HT1080 (cell line): ENCODE results near the gene RBBP8NL. TPM values are rescaled to one million over a fixed set of nuclear protein-coding genes. Genes with fewer than 3 reads are reported as not detected.
"Not testable (repeated sequence)": the region's sequence is repeated elsewhere in the genome, so short reads cannot be mapped to it uniquely, and the experiment has no call there.

ENCODE experiments used
- DNase-seq: peaks from one replicate; pipeline ENCODE4 v3.0.0-alpha.2; 2015; ENCODE audit warnings: low read depth
- total RNA-seq: library from RNA; depleted of rRNA; stranded (reverse); fragments of >200 nt; shearing (Covaris generic); gene quantifications from 2 replicates; pipeline ENCODE4 v1.2.3, GENCODE V29; 2014

RBBP8NL gene
- total RNA-seq, 1 experiment from 2014 or later: not detected

- DNase-seq: no peak
These were observed 18.4 kb upstream of the RBBP8NL start for GRCh38 chr20:62445553-62446340.

DNA sequence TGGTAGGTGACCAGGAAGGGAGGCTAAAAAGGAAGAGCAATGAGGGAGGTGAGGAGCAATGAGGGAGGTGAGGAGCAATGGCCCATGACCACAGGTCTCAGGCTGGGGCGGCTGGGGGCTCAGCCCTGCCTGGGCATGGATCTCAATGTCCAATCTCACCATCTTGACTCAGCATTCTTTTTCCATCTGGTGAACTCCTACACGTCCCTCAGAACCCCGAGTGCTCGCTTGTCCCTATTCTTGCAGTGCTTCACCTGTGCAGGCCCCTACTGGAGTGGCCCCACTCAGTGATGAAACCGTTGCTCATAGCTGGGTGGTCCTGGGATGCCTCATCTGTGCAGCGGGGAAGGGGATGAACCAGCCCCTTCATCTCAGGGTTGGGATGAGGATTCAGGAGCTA, 16.9 kb upstream of the RBBP8NL start:
- DNase-seq: no peak

- DNase-seq: no peak
These were observed 14.7 kb upstream of the RBBP8NL start for GRCh38 chr20:62441987-62442539.

GRCh38 chr20:62439218-62439617, 11.9 kb upstream of the RBBP8NL start:
- no peak for DNase-seq

DNA sequence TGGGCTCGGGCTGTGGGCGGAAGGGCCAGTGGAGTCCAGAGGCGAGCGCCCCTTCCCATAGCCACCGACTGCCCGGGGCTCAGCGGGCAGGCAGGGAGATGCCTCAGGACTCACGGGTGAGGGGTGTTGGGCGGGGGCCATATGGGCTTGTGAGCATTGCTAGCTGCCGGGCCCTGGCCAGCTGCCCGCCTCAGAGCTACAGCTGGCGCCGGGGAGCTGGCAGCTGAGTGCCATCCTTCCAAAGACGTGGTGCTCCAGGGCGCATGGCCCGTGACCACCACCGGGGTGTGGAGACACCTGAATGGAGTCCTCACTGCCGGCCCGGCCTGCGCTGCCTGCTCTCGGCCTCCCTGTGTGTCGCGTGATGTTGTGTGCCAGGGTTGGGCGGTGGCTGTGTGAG, 10.6 kb upstream of the RBBP8NL start:
- no peak for DNase-seq

- no peak for DNase-seq
These were observed 10.2 kb upstream of the RBBP8NL start for GRCh38 chr20:62437496-62437895.

DNA sequence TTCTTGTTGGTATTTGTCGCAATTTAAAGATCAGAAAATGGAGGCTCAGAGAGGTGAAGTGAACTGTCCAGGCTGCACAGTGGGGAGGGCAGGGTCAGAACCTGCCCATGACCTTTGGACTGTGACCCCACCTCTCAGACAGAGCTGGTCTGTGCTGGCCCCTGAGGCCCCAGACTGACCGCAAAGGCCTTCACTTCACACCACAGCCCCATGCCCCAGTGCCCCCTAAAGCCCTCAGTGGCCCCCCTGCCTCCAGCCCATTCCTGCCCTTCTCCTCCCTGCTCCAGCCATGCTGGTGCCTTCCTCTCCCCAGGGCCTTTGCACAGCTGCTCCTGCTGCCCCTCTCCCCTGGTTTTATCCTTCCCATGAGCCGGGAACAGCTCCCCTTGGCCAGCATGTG, 9.4 kb upstream of the RBBP8NL start:
- DNase-seq: no peak

DNA sequence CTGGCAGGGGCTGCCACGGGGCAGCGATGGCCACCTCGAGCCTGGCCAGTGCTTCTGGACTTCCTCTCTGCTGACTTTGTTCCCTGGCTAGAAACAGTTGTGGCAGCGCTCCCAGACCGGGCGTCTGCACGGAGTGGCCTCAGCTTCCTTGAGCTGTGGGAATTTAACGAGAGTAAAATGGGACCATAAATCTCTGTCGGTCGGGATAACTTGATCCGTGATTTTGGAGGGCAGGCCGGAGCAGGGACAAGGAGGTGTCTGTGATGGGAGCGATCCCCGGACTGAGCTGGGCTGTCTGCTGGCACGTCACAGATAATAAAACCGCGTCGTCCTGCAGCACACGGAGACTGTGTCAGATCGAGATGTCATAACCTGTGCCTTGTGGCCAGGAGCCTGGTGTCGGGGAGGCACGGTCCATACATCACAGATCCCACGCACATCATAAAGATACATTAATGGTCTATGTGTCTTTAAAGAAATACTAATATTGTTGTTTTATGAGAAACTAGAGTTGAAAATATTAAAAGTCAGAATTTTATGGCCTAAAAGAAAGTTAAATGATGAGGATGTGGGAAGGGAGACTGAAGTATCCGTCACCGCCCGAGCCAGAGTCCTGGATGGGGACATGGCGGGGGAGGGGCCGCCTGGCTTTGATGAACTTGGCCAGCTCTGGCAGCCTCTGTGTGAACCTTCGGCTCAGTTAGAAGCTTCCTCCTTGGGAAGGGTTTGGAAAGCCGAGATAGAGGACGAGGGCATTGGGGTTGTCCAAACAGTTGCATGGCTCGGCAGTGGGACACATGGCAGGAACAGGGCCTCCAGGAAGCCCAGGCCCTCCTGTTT, 6.5 kb upstream of the RBBP8NL start:
- DNase-seq: no peak

DNA sequence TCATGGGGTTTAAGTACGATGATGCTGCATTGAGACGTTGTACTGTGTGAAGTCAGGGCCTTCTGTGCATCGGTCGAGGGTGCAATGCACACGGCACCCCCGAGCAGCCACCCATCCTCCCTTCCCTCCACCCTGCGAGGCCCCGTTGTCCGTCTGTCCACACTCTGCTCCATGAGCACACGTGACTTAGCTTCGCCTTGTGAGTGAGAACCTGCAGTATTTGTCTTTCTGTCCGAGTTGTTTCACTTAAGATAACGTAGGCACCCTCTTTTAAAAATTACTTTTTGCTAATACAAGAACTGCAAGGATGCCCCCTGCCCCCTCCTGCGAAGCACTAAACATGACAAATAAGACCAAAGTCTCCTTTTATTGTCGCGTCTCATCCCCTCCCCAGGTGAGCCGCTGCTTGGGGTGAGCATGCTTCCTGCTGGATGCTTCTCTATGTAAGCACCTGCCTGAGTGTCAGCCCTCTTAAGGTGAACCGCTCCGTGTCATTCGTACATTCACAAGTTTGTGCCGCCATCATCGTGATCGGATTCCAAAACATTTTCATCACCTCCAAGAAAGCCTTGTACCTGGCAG, 3.6 kb upstream of the RBBP8NL start:
- no peak for DNase-seq

DNA sequence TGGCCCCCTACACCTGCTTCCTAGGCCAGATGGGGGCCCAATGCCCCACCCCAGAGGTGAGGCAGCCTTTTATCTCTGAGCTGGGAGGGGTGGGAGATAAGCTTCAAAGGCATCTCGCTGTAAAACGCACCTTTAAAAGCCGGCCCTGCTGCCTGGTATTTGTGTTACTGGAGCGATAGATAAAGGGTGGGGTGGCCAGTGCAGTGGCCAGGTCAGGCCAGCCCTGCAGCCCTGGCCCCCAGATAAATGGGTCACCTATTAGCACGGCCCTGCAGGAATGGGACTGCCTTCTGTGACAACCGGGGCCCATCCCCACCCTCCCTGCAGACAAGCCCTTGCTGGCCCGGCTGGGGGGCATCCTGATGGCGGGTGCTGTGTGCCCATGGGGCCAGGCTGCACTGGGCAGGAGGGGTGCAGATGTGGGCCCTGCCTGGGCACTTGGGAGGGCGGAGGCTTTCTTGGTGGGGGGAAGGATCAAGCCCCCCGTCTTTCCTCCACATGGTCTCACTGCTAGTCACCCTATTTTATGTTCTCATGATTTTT, 3.0 kb upstream of the RBBP8NL start:
- DNase-seq: no peak

- DNase-seq: no peak
These were observed 2.3 kb upstream of the RBBP8NL start for GRCh38 chr20:62429455-62430310.

GRCh38 chr20:62428396-62429295, 1.3 kb upstream of the RBBP8NL start:
- no peak for DNase-seq

GRCh38 chr20:62428002-62428372, 648 bp upstream of the RBBP8NL start:
- no peak for DNase-seq

DNA sequence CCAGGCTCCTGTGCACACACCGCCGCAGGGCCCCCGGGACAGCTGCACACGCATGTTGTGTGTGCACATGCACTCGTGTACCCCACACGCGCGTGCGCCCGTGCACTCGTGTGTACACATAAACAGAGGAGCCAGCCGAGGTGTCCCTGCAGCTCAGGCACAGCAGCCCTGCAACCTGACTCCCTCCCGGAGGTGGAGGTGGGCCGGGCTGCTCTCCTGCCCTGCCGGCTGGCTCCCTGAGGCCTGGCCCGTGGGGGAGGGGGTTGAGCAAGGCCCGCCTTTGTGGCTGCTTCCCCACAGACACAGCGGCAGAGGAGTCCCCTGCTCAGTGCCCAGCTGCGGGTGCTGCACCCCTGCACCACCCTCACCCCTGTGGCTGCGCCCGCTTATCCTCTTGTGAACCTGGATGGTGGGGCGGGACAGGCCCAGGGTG, 624 bp downstream of the RBBP8NL start:
- no peak for DNase-seq

GRCh38 chr20:62426059-62426348, 1.3 kb downstream of the RBBP8NL start:
- not testable (repeated sequence) for DNase-seq

DNA sequence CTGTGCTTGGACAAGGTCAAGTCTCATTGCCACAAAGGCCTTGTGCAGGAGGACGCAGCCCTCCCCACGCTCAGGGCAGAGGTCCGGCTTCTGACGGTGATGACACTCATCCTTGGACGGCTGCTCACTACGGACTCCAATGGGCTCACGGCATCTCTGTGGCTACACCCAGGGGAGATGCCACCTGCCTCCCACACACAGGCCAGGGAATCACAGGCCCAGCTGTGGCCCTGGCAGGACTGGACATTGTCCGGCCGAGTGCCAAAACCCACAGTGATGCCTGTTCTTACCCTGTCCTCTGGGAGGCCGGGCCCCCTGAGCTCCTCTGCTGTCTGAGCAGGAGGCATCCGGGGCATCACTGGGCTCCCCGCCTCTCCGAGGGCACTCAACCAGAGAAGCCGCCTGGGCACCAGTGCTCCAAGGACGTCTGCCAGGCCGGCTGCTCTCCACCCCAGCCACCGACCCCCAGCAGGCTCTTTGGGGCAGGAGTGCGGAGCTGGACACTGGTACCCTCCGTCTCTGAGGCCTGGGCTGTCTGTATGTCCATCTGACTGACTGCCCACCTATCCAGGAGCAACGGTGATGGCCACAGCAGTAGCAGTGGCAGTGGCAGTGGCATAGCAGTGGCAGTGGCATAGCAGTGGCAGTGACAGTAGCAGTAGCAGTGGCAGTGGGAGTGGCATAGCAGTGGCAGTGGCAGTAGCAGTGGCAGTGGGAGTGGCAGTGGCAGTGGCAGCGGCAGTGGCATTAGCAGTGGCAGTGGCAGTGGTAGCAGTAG, 1.9 kb downstream of the RBBP8NL start:
- no peak for DNase-seq

GRCh38 chr20:62424249-62425107, 2.9 kb downstream of the RBBP8NL start:
- no peak for DNase-seq

DNA sequence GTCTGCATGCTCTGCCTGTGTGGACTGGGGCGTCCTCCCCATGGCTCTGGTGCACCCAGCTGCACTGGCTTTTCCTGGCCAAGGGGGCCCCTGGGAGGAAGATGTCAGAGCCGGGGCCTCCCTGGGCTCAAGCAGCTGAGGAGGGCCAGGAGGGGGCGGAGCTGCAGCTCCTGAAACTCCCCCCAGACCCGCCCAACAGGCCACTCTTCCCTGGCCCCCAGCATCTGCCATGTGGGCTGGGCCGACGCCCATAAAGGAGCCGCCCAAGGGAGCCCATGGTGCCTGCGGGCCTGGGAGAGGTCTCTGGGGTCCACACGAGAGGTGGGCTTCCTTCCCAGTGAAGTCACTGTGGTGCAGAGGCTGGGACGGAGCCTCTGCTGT, 4.0 kb downstream of the RBBP8NL start:
- DNase-seq: no peak
